Neural progenitor cell (in vitro differentiated cells): ENCODE data around the gene ECSIT. TPM values are rescaled to one million over a fixed set of nuclear protein-coding genes. Genes with fewer than 3 reads are reported as not detected.

Experiments used
- DNase-seq: peaks from one replicate; pipeline ENCODE4 v3.0.0-alpha.2; 2016; ENCODE audit warnings: low spot score
- H2AFZ ChIP-seq: fragments of 200-600 bp; sonication (generic); replicated peaks from 2 replicates; pipeline ENCODE4 v1.6.1; 2016; ENCODE audit warnings: antibody characterized with exemption
- H3F3A ChIP-seq: fragments of 200-600 bp; sonication (generic); 2 replicates; pipeline ENCODE4 v1.6.1; 2016; ENCODE audit warnings: antibody characterized with exemption, low read depth
- H3K27ac ChIP-seq: fragments of 200-600 bp; sonication (generic); 2 replicates; pipeline ENCODE4 v1.5.1; 2016; ENCODE audit warnings: mild to moderate bottlenecking
- H3K27me3 ChIP-seq: fragments of 200-600 bp; sonication (generic); 2 replicates; pipeline ENCODE4 v1.6.1; 2016; ENCODE audit warnings: mild to moderate bottlenecking, moderate library complexity
- H3K36me3 ChIP-seq: fragments of 200-600 bp; sonication (generic); 2 replicates; pipeline ENCODE4 v1.5.1; 2016
- H3K4me1 ChIP-seq: fragments of 200-600 bp; sonication (generic); 2 replicates; pipeline ENCODE4 v1.6.1; 2016; ENCODE audit warnings: mixed run types
- H3K4me2 ChIP-seq: fragments of 200-600 bp; sonication (generic); 2 replicates; pipeline ENCODE4 v1.6.1; 2016
- H3K4me3 ChIP-seq: fragments of 200-600 bp; sonication (generic); 2 replicates; pipeline ENCODE4 v1.5.1; 2016
- H3K79me2 ChIP-seq: fragments of 200-600 bp; sonication (generic); 2 replicates; pipeline ENCODE4 v1.6.1; 2016; ENCODE audit warnings: low read depth
- H3K9ac ChIP-seq: fragments of 200-600 bp; sonication (generic); 2 replicates; pipeline ENCODE4 v1.6.1; 2016
- H3K9me3 ChIP-seq: fragments of 200-600 bp; sonication (generic); 2 replicates; pipeline ENCODE4 v1.5.1; 2016; ENCODE audit warnings: low read depth
- H4K20me1 ChIP-seq: fragments of 200-600 bp; sonication (generic); 2 replicates; pipeline ENCODE4 v1.6.1; 2016; ENCODE audit warnings: low read depth
- H3K27ac Mint-ChIP-seq: 3 replicates; pipeline ENCODE4 v1.8.0; 2021; ENCODE audit warnings: mixed read lengths
- H3K27me3 Mint-ChIP-seq: 2 replicates; pipeline ENCODE4 v1.8.0; 2022; ENCODE audit warnings: low read depth, mild to moderate bottlenecking, inconsistent platforms, moderate library complexity, mixed read lengths; ENCODE audit not compliant: insufficient read depth
- H3K36me3 Mint-ChIP-seq: 3 replicates; pipeline ENCODE4 v1.8.0; 2021; ENCODE audit warnings: mixed read lengths
- H3K4me1 Mint-ChIP-seq: 3 replicates; pipeline ENCODE4 v1.8.0; 2021; ENCODE audit warnings: mixed read lengths
- H3K4me3 Mint-ChIP-seq: 3 replicates; pipeline ENCODE4 v1.8.0; 2021; ENCODE audit warnings: mild to moderate bottlenecking, moderate library complexity, mixed read lengths
- H3K9me3 Mint-ChIP-seq: 3 replicates; pipeline ENCODE4 v1.8.0; 2020; ENCODE audit warnings: mixed read lengths
- CTCF ChIP-seq: fragments of 200-600 bp; sonication (generic); IDR thresholded peaks from 2 replicates; pipeline ENCODE4 v1.5.1; 2017; ENCODE audit warnings: antibody characterized with exemption, mild to moderate bottlenecking
- EZH2 ChIP-seq: fragments of 200-600 bp; sonication (generic); IDR thresholded peaks from 2 replicates; pipeline ENCODE4 v1.6.1; 2017; ENCODE audit warnings: antibody characterized with exemption, mild to moderate bottlenecking, moderate library complexity
- EZH2phosphoT487 ChIP-seq: fragments of 200-600 bp; sonication (generic); IDR thresholded peaks from 2 replicates; pipeline ENCODE4 v1.6.1; 2017; ENCODE audit warnings: antibody characterized with exemption
- total RNA-seq: library from RNA; depleted of rRNA; stranded (reverse); fragments of >200 nt; gene quantifications from 2 replicates; pipeline ENCODE4 v1.2.3, GENCODE V29; 2015; ENCODE audit warnings: low replicate concordance

The ECSIT gene
- total RNA-seq, 1 donor from 2014 or later, result 9.4 TPM

GRCh38 chr19:11504502-11505031 lies 24.4 kb downstream of the ECSIT start:
- peak overlapping the region; percentile 44 for H3K9ac ChIP-seq
- H3K4me1 ChIP-seq, result no peaks in the 10 kb centered on the region
- H2AFZ ChIP-seq, result peak overlapping the region; percentile 82
- no peaks in the 10 kb centered on the region for H3K9me3 ChIP-seq
- Mint-ChIP-seq H3K4me3 (peak overlapping the region; percentile 90), H3K27me3 (peaks cover 10% of the 10 kb centered on the region), H3K9me3 (no peaks in the 10 kb centered on the region), H3K27ac (peak overlapping the region; percentile 28), H3K36me3 (peaks cover 7% of the 10 kb centered on the region), H3K4me1 (peaks cover 17% of the 10 kb centered on the region)
- H3K4me3 ChIP-seq, result peak overlapping the region; percentile 91
- H3K4me2 ChIP-seq, result peak overlapping the region; percentile 85
- H4K20me1 ChIP-seq, result no peaks in the 10 kb centered on the region
- H3K79me2 ChIP-seq, result peaks cover 18% of the 10 kb centered on the region
- H3K27ac ChIP-seq, result no peak overlapping the region
- TF ChIP-seq EZH2 (no peak), CTCF (no peak)
- H3K27me3 ChIP-seq, result no peaks in the 10 kb centered on the region
- peaks cover 10% of the 10 kb centered on the region for H3F3A ChIP-seq
- no peaks in the 10 kb centered on the region for H3K36me3 ChIP-seq
- no peak for DNase-seq

DNA sequence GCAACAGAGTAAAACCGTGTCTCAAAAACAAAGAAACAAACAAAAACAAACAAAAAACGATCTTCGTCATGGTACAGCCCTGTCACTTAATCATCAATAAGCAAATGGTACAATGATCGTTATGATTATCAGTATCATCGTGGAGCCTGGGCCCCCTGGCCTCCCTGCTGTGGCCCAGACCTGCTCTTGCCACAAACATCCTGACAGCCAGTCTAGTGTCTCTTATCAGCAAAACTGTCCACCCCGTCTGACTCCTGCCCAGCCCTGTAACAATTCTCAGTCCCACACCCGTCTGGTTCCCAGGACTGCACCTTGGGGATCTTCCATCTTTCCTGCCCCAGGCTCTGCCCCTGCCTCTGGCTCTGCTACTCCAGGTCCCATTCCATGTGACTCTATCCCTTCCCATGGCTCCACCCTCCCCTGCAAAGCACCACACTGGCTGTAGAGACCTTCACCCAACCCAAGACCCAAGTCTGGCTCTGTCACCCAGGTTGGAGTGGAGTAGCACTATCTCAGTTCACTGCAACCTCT lies 29.0 kb downstream of the ECSIT start:
- H3K9me3 Mint-ChIP-seq, result no peaks in the 10 kb centered on the region
- Histone ChIP-seq H4K20me1 (peaks cover 3% of the 10 kb centered on the region), H3K36me3 (no peaks in the 10 kb centered on the region), H3F3A (peaks cover 5% of the 10 kb centered on the region), H3K27ac (no peak overlapping the region), H3K9ac (no peak overlapping the region), H3K9me3 (no peaks in the 10 kb centered on the region), H3K79me2 (peaks cover 18% of the 10 kb centered on the region), H2AFZ (no peak overlapping the region), H3K4me3 (no peak overlapping the region), H3K4me1 (no peaks in the 10 kb centered on the region), H3K27me3 (no peaks in the 10 kb centered on the region), H3K4me2 (no peak overlapping the region)
- no peak overlapping the region for H3K4me3 Mint-ChIP-seq
- H3K27me3 Mint-ChIP-seq, result peaks cover 6% of the 10 kb centered on the region
- TF ChIP-seq EZH2 (no peak), EZH2phosphoT487 (no peak), CTCF (no peak)
- H3K27ac Mint-ChIP-seq, result no peak overlapping the region
- H3K36me3 Mint-ChIP-seq, result peaks cover 10% of the 10 kb centered on the region
- DNase-seq, result no peak
- peaks cover 10% of the 10 kb centered on the region for H3K4me1 Mint-ChIP-seq

GRCh38 chr19:11499220-11499726 lies 29.7 kb downstream of the ECSIT start:
- Mint-ChIP-seq H3K36me3 (peaks cover 10% of the 10 kb centered on the region), H3K9me3 (no peaks in the 10 kb centered on the region), H3K4me1 (peaks cover 3% of the 10 kb centered on the region), H3K27ac (no peak overlapping the region), H3K4me3 (no peak overlapping the region), H3K27me3 (peaks cover 2% of the 10 kb centered on the region)
- Histone ChIP-seq H3K4me2 (no peak overlapping the region), H3K36me3 (no peaks in the 10 kb centered on the region), H3F3A (no peaks in the 10 kb centered on the region), H3K27me3 (no peaks in the 10 kb centered on the region), H3K9ac (no peak overlapping the region), H2AFZ (no peak overlapping the region), H4K20me1 (peaks cover 3% of the 10 kb centered on the region), H3K9me3 (no peaks in the 10 kb centered on the region), H3K4me3 (no peak overlapping the region), H3K27ac (no peak overlapping the region), H3K79me2 (peaks cover 12% of the 10 kb centered on the region), H3K4me1 (no peaks in the 10 kb centered on the region)
- TF ChIP-seq EZH2 (no peak), EZH2phosphoT487 (no peak), CTCF (no peak)
- DNase-seq, result no peak
